ENCODE results near the gene POP5. TPM values are rescaled to one million over a fixed set of nuclear protein-coding genes. Genes with fewer than 3 reads are reported as not detected.

The POP5 gene
- total RNA-seq, 2 donors from 2014 or later: 27.9 to 34.3 TPM

Other genes starting within 250 kb of the POP5 start
- gene MSI1, start 212.2 kb downstream of the POP5 start, total RNA-seq: 1 to 10 TPM; 6.2 to 7.8 TPM
- 100 to 1,000 TPM; 182 to 201 TPM for gene COX6A1, start 143.3 kb downstream of the POP5 start, total RNA-seq
- gene TRIAP1, start 135.0 kb downstream of the POP5 start, total RNA-seq: 10 to 100 TPM; 13.6 to 15.3 TPM
- 10 to 100 TPM; 14.8 to 19.1 TPM for gene GATC, start 135.0 kb downstream of the POP5 start, total RNA-seq
- gene SRSF9, start 111.7 kb downstream of the POP5 start, total RNA-seq: 10 to 100 TPM; 50.4 to 68.6 TPM
- gene DYNLL1, start 85.3 kb downstream of the POP5 start, total RNA-seq: 100 to 1,000 TPM; 156 to 237 TPM
- 10 to 100 TPM; 28.6 to 29.3 TPM for gene COQ5, start 52.2 kb downstream of the POP5 start, total RNA-seq
- gene RNF10, start 47.0 kb downstream of the POP5 start, total RNA-seq: 100 to 1,000 TPM; 225 to 240 TPM
- 1 to 10 TPM; 1.5 to 4.6 TPM for gene CABP1, start 59.2 kb upstream of the POP5 start, total RNA-seq
- 100 to 1,000 TPM; 166 to 173 TPM for gene MLEC, start 105.7 kb upstream of the POP5 start, total RNA-seq
- gene UNC119B, start 129.1 kb upstream of the POP5 start, total RNA-seq: 10 to 100 TPM; 14.2 to 18.2 TPM
- gene ACADS, start 144.4 kb upstream of the POP5 start, total RNA-seq: 10 to 100 TPM; 49.4 to 52.0 TPM

All from left cardiac atrium (tissue), 2 donors.